ENCODE data around the gene LRP2.

Gene LRP2

DNA sequence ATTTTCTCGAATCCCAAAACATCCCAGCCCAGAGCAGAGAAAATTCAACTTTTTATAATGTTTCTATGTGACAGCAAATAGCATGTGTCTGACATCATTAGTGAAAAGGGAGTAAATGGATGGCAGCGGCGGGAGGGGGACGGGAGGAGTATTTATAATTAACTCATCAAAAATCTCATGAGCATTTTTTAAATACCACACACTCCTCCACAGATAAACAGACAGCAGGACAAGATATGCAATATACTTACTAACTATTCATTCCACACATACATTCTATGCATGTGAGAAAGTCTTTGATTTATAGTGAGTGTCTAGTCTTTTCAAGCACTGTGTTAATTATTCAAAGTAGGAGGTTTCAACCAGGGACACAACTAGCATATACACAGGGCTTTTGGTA is 107.6 kb downstream of the LRP2 start:
- no peak overlapping the region for H2AFZ ChIP-seq (ENCODE audit: low read length)
- H3K9me3 ChIP-seq (replicated peaks; ENCODE audit: insufficient read depth, low read length) = no peaks in the 10 kb centered on the region
- DNase-seq = no peak
- H4K20me1 ChIP-seq (ENCODE audit: insufficient read depth, low read length) = no peaks in the 10 kb centered on the region
- no peaks in the 10 kb centered on the region for H3K36me3 ChIP-seq (replicated peaks; ENCODE audit: insufficient read depth, low read length)
- H3K4me3 ChIP-seq (ENCODE audit: low read length) = no peak overlapping the region
- H3K4me2 ChIP-seq (ENCODE audit: low read depth, low read length) = no peak overlapping the region
- TF ChIP-seq EZH2 (optimal IDR thresholded peaks at IDR 0.05; ENCODE audit: low read depth, low read length) = no peak
- TF ChIP-seq, protein P1, sequence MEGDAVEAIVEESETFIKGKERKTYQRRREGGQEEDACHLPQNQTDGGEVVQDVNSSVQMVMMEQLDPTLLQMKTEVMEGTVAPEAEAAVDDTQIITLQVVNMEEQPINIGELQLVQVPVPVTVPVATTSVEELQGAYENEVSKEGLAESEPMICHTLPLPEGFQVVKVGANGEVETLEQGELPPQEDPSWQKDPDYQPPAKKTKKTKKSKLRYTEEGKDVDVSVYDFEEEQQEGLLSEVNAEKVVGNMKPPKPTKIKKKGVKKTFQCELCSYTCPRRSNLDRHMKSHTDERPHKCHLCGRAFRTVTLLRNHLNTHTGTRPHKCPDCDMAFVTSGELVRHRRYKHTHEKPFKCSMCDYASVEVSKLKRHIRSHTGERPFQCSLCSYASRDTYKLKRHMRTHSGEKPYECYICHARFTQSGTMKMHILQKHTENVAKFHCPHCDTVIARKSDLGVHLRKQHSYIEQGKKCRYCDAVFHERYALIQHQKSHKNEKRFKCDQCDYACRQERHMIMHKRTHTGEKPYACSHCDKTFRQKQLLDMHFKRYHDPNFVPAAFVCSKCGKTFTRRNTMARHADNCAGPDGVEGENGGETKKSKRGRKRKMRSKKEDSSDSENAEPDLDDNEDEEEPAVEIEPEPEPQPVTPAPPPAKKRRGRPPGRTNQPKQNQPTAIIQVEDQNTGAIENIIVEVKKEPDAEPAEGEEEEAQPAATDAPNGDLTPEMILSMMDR (IDR thresholded peaks at IDR 0.05; ENCODE audit: low read length) = no peak
- no peak for TF ChIP-seq EZH2phosphoT487 (IDR thresholded peaks at IDR 0.05; ENCODE audit: low read length)
- no peak overlapping the region for H3K27ac ChIP-seq (ENCODE audit: low read length)
- H3K79me2 ChIP-seq (ENCODE audit: low read length) = no peaks in the 10 kb centered on the region
- no peaks in the 10 kb centered on the region for H3K4me1 ChIP-seq (ENCODE audit: low read length)
- no peaks in the 10 kb centered on the region for H3K9me2 ChIP-seq (replicated peaks; ENCODE audit: insufficient read depth, low read length)
- no peaks in the 10 kb centered on the region for H3K27me3 ChIP-seq (replicated peaks; ENCODE audit: insufficient read depth, low read length)
- H3F3A ChIP-seq (ENCODE audit: insufficient read depth, low read length) = no peaks in the 10 kb centered on the region
- H3K9ac ChIP-seq (ENCODE audit: low read length) = no peak overlapping the region

- H3K36me3 ChIP-seq (replicated peaks; ENCODE audit: insufficient read depth, low read length) = no peaks in the 10 kb centered on the region
- no peaks in the 10 kb centered on the region for H4K20me1 ChIP-seq (ENCODE audit: insufficient read depth, low read length)
- no peak overlapping the region for H3K4me2 ChIP-seq (ENCODE audit: low read depth, low read length)
- H3K4me1 ChIP-seq (ENCODE audit: low read length) = no peaks in the 10 kb centered on the region
- H3K4me3 ChIP-seq (ENCODE audit: low read length) = no peak overlapping the region
- H3K9ac ChIP-seq (ENCODE audit: low read length) = no peak overlapping the region
- H3K9me3 ChIP-seq (replicated peaks; ENCODE audit: insufficient read depth, low read length) = no peaks in the 10 kb centered on the region
- H2AFZ ChIP-seq (ENCODE audit: low read length) = no peak overlapping the region
- TF ChIP-seq EZH2 (optimal IDR thresholded peaks at IDR 0.05; ENCODE audit: low read depth, low read length) (no peak), EZH2phosphoT487 (IDR thresholded peaks at IDR 0.05; ENCODE audit: low read length) (no peak)
- TF ChIP-seq, protein P1 (IDR thresholded peaks at IDR 0.05; ENCODE audit: low read length) = no peak
- no peaks in the 10 kb centered on the region for H3K27me3 ChIP-seq (replicated peaks; ENCODE audit: insufficient read depth, low read length)
- no peaks in the 10 kb centered on the region for H3K9me2 ChIP-seq (replicated peaks; ENCODE audit: insufficient read depth, low read length)
- no peaks in the 10 kb centered on the region for H3F3A ChIP-seq (ENCODE audit: insufficient read depth, low read length)
- H3K79me2 ChIP-seq (ENCODE audit: low read length) = no peaks in the 10 kb centered on the region
- H3K27ac ChIP-seq (ENCODE audit: low read length) = no peak overlapping the region
- DNase-seq = no peak
Measured at GRCh38 chr2:169247211-169247610, 115.1 kb downstream of the LRP2 start.

DNA sequence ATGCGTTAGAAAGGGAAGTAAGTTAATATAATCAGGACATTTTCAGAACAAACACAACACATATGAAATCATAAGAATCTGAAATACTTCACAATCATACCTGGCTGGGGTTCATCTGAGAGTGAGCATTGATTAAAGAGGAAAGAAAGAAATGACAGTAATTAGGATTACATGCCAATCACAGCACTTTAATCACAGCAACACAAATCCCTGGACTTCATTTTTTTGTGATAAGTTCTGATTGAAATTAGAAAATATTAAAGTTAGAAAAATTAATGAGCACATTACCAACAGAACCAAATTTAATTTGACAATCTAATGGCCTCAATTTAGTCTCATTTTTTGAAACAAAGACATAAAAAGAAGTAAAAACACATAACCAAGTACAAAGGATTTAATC is 121.9 kb downstream of the LRP2 start:
- Histone ChIP-seq H4K20me1 (ENCODE audit: insufficient read depth, low read length) (no peaks in the 10 kb centered on the region), H2AFZ (ENCODE audit: low read length) (no peak overlapping the region)

More for the DNA sequence above, 121.9 kb downstream of the LRP2 start:
- Histone ChIP-seq H3K27ac (ENCODE audit: low read length) (no peak overlapping the region), H3K9ac (ENCODE audit: low read length) (no peak overlapping the region), H3K4me1 (ENCODE audit: low read length) (no peaks in the 10 kb centered on the region), H3K4me3 (ENCODE audit: low read length) (no peak overlapping the region), H3K9me2 (replicated peaks; ENCODE audit: insufficient read depth, low read length) (no peaks in the 10 kb centered on the region), H3F3A (ENCODE audit: insufficient read depth, low read length) (no peaks in the 10 kb centered on the region), H3K4me2 (ENCODE audit: low read depth, low read length) (no peak overlapping the region), H3K9me3 (replicated peaks; ENCODE audit: insufficient read depth, low read length) (no peaks in the 10 kb centered on the region), H3K79me2 (ENCODE audit: low read length) (no peaks in the 10 kb centered on the region), H3K27me3 (replicated peaks; ENCODE audit: insufficient read depth, low read length) (no peaks in the 10 kb centered on the region), H3K36me3 (replicated peaks; ENCODE audit: insufficient read depth, low read length) (no peaks in the 10 kb centered on the region)
- TF ChIP-seq EZH2phosphoT487 (IDR thresholded peaks at IDR 0.05; ENCODE audit: low read length) (no peak), EZH2 (optimal IDR thresholded peaks at IDR 0.05; ENCODE audit: low read depth, low read length) (no peak)
- TF ChIP-seq, protein P1 (IDR thresholded peaks at IDR 0.05; ENCODE audit: low read length) = no peak
- DNase-seq = no peak

All from MM.1S (cell line).